HG03108 (cell line): ENCODE data around the gene PLBD2.

Source experiments
- ATAC-seq: cut with Tn5 transposase; IDR thresholded peaks from one replicate; pipeline ENCODE4 v1.9.1; 2021; ENCODE audit warnings: moderate library complexity; ENCODE audit not compliant: unreplicated experiment

The PLBD2 gene, protein sequence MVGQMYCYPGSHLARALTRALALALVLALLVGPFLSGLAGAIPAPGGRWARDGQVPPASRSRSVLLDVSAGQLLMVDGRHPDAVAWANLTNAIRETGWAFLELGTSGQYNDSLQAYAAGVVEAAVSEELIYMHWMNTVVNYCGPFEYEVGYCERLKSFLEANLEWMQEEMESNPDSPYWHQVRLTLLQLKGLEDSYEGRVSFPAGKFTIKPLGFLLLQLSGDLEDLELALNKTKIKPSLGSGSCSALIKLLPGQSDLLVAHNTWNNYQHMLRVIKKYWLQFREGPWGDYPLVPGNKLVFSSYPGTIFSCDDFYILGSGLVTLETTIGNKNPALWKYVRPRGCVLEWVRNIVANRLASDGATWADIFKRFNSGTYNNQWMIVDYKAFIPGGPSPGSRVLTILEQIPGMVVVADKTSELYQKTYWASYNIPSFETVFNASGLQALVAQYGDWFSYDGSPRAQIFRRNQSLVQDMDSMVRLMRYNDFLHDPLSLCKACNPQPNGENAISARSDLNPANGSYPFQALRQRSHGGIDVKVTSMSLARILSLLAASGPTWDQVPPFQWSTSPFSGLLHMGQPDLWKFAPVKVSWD

GRCh38 chr12:113358381-113359132 is at the start of gene PLBD2:
Gene PLBD2 (plus strand): TSS chr12:113358587. CDS start chr12:113358601, 14 bp downstream.
- ATAC-seq = peak; percentile 81

DNA sequence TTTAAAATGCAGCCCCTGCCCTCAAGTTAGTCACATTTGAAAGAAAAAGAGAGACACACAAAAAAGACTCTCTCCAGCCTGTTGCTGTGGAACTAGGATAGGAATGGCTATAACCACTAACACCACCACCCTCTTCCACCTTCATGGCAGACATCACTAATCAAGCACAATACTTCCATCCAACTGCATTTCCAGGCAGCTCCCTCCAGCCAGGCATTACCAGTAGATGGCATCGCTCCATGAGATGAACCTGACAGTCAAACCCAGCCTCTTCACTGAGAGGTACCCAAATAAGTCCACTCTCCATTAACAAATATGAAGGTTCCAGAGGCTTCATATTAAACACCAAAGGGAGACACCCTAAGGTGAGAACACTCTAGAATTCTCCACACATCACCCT is 47.9 kb upstream of the PLBD2 start:
- no peak for ATAC-seq

DNA sequence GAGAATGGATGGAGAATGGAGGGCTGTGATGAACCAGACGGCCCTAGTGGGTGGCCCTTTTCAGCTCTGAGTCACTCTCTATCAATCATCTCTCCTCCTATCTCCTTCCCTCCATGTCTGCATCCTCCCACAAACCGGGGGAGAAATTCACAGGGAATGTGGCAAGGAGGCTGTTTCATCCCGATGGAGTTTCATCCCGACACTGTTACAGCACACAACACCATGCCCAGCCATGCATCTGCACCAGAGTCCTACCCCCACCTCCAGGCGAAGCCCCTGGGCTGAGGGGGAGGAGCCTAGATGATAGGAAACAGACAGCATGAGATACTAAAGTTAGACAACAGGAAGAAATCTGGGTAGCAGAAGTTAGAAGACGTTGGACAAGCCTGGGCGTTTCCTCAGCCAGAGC is 44.3 kb upstream of the PLBD2 start:
- ATAC-seq = no peak

GRCh38 chr12:113315358-113315757 is 43.0 kb upstream of the PLBD2 start:
- ATAC-seq = no peak

- ATAC-seq = no peak
These were observed 42.2 kb upstream of the PLBD2 start for GRCh38 chr12:113316155-113316554.

- no peak for ATAC-seq
These were observed 41.3 kb upstream of the PLBD2 start for GRCh38 chr12:113317122-113317521.

GRCh38 chr12:113318046-113318656 is 40.2 kb upstream of the PLBD2 start:
- ATAC-seq = no peak

DNA sequence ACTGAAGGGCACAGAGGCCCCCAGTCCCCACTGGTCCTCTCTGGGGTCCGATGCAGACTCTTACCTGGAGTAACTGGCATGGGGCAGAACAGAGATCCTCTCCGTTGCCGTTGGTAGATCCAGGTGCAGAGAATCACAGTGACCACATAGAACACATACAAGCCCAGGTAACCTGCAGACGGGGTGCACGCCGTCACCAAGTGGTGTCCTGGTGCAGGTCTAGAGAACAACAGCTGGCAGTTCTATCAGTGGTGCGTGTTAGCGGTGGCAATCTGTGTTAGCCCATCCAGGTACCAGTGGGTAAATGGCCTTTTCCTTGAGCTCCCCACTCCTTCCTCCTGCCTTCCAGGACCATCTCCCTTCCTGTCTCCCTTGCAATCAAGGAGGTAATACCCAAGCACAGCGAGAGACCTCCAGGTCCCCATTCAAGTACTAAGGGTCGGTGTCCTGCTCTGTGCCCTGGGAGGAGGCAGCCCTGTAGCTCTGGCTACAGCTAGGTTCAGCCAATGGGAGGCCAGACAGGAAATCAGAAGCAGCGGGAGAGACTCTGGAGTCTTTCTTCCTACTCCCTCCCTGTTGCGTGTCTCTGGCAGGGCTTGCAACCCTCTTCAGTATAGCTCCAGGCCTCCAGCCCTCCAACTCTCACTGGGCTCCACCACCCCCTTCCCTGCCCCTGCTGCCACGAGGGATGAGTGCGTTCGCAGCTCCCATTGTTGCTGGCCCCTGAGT is 39.3 kb upstream of the PLBD2 start:
- ATAC-seq = no peak

DNA sequence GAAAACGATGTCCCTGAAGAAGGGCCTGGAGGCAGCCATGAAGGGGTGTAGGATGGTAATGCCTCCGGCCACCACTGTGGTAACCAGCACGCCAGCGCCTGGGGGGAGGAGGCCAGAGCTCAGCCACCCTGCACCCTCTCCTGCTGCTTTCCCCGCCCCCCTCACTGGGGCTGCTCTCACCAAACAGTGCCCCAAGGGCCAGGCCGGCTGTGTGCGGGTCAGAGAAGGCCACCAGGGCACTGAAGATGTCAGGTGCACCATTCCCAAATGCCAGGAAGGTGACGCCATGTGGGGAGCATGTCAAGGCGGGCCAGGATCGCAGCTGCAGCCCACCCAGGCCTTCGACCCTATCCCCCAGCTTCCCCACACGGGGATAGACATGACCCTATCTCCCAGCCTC is 38.0 kb upstream of the PLBD2 start:
- no peak for ATAC-seq

DNA sequence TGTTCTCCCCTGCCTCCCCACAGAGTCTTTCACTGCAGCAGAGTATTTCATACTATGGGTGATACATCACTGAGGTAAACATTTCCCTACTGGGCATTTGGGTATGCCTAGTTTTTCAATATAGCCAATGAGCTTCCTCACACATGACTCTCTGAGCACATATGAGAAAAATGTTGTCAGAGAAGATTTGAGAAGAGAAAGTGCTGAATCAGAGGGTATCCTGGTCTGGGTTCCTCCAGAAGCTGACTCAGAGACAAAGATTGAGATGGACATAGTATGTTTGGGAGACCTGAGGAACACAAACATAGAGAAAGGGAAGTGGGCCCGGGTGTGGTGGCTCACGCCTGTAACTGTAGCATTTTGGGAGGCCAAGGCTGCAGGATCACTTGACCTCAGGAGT is 36.0 kb upstream of the PLBD2 start:
- no peak for ATAC-seq

GRCh38 chr12:113325916-113326315 is 32.5 kb upstream of the PLBD2 start:
- no peak for ATAC-seq

GRCh38 chr12:113326775-113327395 is 31.5 kb upstream of the PLBD2 start:
- no peak for ATAC-seq

- no peak for ATAC-seq
These were observed 30.0 kb upstream of the PLBD2 start for GRCh38 chr12:113328368-113328889.

DNA sequence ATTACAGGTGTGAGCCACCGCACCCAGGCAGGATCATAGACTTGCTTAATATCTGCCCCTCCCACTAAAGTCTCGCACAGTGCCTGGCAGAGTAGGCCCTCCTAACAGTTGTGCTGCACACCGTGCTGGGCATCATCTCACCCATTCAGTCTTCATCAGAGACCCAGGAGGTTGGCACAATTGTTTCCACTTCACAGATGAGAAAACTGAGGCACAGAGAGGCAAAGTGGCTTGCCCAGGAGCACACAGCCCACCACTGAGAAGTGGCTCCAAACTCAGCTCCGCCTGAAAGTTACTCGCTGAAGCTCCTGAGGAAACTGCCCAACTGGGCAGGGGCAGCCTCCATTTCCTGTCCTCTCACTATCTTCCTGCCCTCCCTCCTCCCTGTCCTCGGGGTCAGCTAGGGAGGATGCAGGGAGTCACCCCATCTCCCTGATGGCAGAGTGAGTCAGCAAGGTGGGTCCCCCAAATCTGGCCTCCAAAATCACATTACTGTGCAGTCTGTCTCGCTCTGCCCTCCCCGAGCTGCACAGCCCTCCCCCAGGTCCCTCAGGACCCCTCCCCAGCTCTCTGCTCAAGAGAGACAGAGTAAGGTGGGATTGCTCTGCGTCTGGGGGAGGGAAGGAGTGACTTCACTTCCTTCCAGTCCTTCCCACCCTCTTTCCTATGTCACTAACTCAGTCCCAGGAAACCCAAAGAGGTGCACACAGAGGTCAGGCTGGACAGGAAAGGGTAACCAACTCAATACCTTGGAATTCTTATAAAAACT is 29.2 kb upstream of the PLBD2 start:
- no peak for ATAC-seq

- ATAC-seq = no peak
These were observed 28.5 kb upstream of the PLBD2 start for GRCh38 chr12:113329791-113330417.

DNA sequence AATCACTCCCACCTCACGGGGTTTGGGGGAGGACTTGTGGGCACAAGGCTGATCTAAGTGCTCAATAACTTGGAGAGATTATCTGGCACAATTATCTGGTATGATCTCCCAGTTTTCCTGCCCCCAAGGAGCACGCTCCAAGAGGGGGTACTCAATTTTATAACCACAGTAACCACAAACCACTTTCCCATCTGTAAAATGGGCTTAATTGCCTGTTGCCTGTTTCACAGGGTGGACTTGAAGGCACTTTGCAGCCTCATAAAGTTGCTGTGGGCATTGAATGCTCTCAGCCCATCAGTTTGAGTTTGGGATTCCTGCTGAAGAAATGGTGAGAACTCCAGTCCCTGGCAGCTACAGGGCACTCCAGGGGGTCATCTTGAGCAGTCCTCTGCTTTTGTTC is 27.9 kb upstream of the PLBD2 start:
- no peak for ATAC-seq

DNA sequence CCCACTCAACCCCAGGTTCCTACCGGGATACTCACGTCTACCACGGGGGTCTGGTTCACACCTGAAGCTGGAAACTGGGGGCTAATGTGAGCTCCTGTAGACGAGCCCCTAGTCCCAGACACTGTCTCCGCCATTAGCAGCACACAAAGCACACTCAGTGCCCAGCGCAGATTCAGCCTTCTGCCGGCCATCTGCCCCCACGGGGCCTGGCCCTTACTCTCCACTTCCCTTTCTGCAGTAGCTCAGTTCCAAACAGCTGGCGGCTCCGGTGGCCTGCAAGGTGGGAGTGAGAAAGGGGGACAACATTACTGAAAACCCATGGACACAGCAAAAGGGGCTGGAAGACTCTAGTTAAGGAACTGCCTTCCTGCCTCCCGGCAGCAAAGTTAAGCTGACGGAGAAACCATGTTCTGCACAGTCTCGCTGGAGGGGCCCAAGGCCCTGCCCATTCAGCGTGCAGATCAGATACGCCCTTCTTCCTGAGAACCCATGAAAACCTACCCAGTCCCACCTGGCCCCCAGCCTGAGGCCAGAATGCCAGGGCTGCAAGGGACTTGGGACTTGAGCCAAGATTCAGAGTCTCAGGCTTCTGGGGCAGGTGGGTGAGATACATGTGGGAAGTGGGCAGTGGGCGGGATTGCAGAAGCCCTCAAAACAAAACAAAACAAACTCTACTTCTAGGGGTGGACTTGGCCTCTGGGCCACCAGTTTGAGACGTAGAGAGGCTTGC is 25.5 kb upstream of the PLBD2 start:
- no peak for ATAC-seq

DNA sequence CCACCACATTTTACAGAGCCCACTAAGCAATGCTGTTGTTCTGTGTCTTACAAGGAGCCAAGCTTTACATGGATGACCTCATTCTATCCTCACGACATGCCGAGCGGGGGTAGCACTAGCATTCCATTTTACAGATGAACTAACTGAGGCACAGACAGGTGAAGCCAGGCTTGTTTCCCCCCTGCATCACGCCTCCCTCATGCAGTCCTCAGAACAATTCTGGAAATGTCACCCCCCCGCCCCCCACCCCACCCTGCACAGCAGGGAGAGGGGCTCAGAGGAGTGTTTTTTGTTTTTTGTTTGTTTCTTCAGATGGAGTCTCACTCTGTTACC is 25.0 kb upstream of the PLBD2 start:
- no peak for ATAC-seq
